GM19467 (cell line): ENCODE measurements around the gene RAB13.

Experiments
- ATAC-seq: cut with Tn5 transposase; IDR thresholded peaks from one replicate; pipeline ENCODE4 v1.9.1; 2021; ENCODE audit warnings: mild to moderate bottlenecking, moderate library complexity; ENCODE audit not compliant: unreplicated experiment

The RAB13 gene

GRCh38 chr1:153934746-153935145, 51.4 kb downstream of the RAB13 start:
- ATAC-seq: no peak

- no peak for ATAC-seq
Measured at GRCh38 chr1:153933955-153934354, 52.2 kb downstream of the RAB13 start.

GRCh38 chr1:153933430-153933829, 52.7 kb downstream of the RAB13 start:
- no peak for ATAC-seq

GRCh38 chr1:153932156-153933131, 53.7 kb downstream of the RAB13 start:
- no peak for ATAC-seq
